Left lung (tissue), 10 donors: Measurements from ENCODE around the gene ZNF407. TPM values are rescaled to one million over a fixed set of nuclear protein-coding genes. Genes with fewer than 3 reads are reported as not detected.

Experiments
- ATAC-seq: fragments of 200-7000 bp; cut with Tn5 transposase; one replicate; pipeline ENCODE4 v1.9.1; 2020; ENCODE audit warnings: moderate library complexity
- DNase-seq, 4 donors: peaks; one replicate each; pipeline ENCODE4 v3.0.0-alpha.2; 2013 to 2020
- H3K27ac ChIP-seq, 2 donors: fragments of 200-600 bp; sonication (generic) in 1 of 2; one replicate each; pipeline versions ENCODE4 v1.5.0 to v1.8.0; 2020 to 2021
- H3K27me3 ChIP-seq, 2 donors: fragments of 200-600 bp; sonication (generic) in 1 of 2; one replicate each; pipeline versions ENCODE4 v1.5.0 to v1.8.0; 2020 to 2021
- H3K36me3 ChIP-seq, 2 donors: fragments of 200-600 bp; sonication (generic) in 1 of 2; one replicate each; pipeline versions ENCODE4 v1.5.0 to v1.8.0; 2020 to 2021
- H3K4me1 ChIP-seq, 2 donors: fragments of 200-600 bp; one replicate each; pipeline ENCODE4 v1.8.0; 2021
- H3K4me3 ChIP-seq, 2 donors: fragments of 200-600 bp; sonication (generic) in 1 of 2; one replicate each; pipeline versions ENCODE4 v1.5.0 to v1.8.0; 2020 to 2021; ENCODE audit warnings: mild to moderate bottlenecking in 1 of 2
- H3K9me3 ChIP-seq, 2 donors: fragments of 200-600 bp; sonication (generic) in 1 of 2; one replicate each; pipeline versions ENCODE4 v1.5.0 to v1.8.0; 2020 to 2021
- intact Hi-C, 2 donors: fragments of 100-400 bp; cut with DNase I; formaldehyde crosslinking; loops; one replicate each; pipeline versions ENCODE4 v1.11.2 to v1.14.2; 2022
- polyA plus RNA-seq, 6 donors: library from polyadenylated mRNA; unstranded; fragments of 120-200 nt; gene quantifications; one replicate each; pipeline ENCODE4 v1.2.1, GENCODE V29; 2013; ENCODE audit not compliant: insufficient read length in 6 of 6
- total RNA-seq, 2 donors: library from RNA; stranded (reverse); fragmentation: NEBNext Ultra II Directional; extraction: Animal tissue kit (Norgen Biotek cat#: 25700); gene quantifications; one replicate each; pipeline ENCODE4 v1.2.1, GENCODE V29; 2021
- TF ChIP-seq, protein P1 (sequence below), 2 donors: fragments of 200-600 bp; sonication (generic) in 1 of 2; IDR thresholded peaks; one replicate each; pipeline versions ENCODE4 v1.5.0 to v1.8.0; 2021; ENCODE audit warnings: antibody characterized with exemption in 2 of 2
- donor health status: DM: no; HTN: yes; CAD: no.
- donor health status: DM: no; HTN: no; CAD: no.

Gene ZNF407
- total and polyA plus RNA-seq, 8 donors: 10.3 to 16.7 (median 11.3) TPM

GRCh38 chr18:74766251-74766650 lies 168.6 kb downstream of the ZNF407 start:
- DNase-seq (no peak), ATAC-seq (no peak)
- TF ChIP-seq, protein P1, sequence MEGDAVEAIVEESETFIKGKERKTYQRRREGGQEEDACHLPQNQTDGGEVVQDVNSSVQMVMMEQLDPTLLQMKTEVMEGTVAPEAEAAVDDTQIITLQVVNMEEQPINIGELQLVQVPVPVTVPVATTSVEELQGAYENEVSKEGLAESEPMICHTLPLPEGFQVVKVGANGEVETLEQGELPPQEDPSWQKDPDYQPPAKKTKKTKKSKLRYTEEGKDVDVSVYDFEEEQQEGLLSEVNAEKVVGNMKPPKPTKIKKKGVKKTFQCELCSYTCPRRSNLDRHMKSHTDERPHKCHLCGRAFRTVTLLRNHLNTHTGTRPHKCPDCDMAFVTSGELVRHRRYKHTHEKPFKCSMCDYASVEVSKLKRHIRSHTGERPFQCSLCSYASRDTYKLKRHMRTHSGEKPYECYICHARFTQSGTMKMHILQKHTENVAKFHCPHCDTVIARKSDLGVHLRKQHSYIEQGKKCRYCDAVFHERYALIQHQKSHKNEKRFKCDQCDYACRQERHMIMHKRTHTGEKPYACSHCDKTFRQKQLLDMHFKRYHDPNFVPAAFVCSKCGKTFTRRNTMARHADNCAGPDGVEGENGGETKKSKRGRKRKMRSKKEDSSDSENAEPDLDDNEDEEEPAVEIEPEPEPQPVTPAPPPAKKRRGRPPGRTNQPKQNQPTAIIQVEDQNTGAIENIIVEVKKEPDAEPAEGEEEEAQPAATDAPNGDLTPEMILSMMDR (IDR thresholded peaks at IDR 0.05): no peak
- Histone ChIP-seq H3K4me1 (no peaks in the 10 kb centered on the region), H3K36me3 (no peaks in the 10 kb centered on the region), H3K4me3 (no peak overlapping the region), H3K27ac (no peak overlapping the region), H3K9me3 (no peaks in the 10 kb centered on the region), H3K27me3 (no peaks in the 10 kb centered on the region)
- intact Hi-C loops: no loop called here

DNA sequence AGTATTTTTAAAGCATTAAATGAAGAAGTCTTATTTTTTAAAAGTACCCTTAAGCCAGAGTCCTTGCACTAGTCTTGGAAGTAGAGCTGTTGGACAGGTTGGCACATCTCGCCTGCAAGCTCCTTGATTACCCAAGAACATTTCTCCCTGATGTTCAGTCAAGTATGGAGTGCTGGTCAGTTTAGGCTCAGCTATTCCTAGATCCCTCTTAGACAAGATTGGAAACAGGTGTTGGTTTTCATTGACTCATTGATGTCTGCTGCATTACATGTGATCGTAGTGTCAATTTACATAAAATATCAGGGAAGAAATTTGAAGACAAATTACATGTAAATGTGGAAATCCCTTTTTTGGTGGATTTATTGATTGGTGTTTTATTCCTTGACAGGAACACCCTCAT lies 170.4 kb downstream of the ZNF407 start:
- no peak for ATAC-seq
- H3K4me1 ChIP-seq: no peaks in the 10 kb centered on the region
- H3K36me3 ChIP-seq: no peaks in the 10 kb centered on the region
- no peaks in the 10 kb centered on the region for H3K27me3 ChIP-seq
- intact Hi-C loops: no loop called here
- no peak overlapping the region for H3K4me3 ChIP-seq
- TF ChIP-seq, protein P1 (IDR thresholded peaks at IDR 0.05): no peak
- H3K9me3 ChIP-seq: no peaks in the 10 kb centered on the region
- no peak for DNase-seq
- H3K27ac ChIP-seq: no peak overlapping the region

DNA sequence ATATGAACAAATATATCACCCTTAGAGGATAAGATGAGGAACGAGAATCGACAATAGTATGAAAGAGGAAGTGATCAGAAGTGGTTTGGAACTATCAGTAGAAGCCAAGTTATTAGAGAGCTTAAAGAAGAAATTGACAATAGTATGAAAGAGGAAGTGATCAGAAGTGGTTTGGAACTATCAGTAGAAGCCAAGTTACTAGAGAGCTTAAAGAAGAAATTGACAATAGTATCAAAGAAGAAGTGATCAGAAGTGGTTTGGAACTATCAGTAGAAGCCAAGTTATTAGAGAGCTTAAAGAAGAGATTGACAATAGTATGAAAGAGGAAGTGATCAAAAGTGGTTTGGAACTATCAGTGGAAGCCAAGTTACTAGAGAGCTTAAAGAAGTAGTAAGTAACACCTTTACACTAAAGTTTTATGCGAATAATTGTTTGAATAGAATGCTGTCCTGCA lies 175.5 kb downstream of the ZNF407 start:
- TF ChIP-seq, protein P1 (IDR thresholded peaks at IDR 0.05): no peak
- ATAC-seq (no peak), DNase-seq (no peak)

DNA sequence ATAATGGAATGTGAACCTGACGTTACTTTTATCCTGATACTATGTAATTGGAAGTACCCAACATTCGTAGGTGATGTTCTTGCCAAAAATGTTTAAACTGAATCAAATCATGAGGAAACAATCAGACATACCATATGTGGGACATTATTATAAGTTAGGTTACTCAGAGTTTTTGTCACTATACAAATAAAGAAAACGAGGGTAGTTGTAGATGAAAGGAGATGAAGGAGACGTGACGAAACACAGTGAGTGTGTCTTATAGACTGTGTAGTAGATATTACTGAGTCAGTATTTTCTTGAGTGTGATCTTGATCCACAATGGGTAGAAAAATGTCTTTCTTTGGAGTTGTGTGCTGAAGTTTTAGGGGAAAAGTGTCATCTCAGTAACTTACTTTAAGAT lies 176.8 kb downstream of the ZNF407 start:
- Histone ChIP-seq H3K9me3 (no peaks in the 10 kb centered on the region), H3K4me3 (no peak overlapping the region)
- DNase-seq: no peak

More for the DNA sequence above, 175.5 kb downstream of the ZNF407 start:
- no peaks in the 10 kb centered on the region for H3K36me3 ChIP-seq
- H3K4me1 ChIP-seq: no peaks in the 10 kb centered on the region
- no peak overlapping the region for H3K27ac ChIP-seq
- intact Hi-C loops: no loop called here
- no peaks in the 10 kb centered on the region for H3K9me3 ChIP-seq
- no peaks in the 10 kb centered on the region for H3K27me3 ChIP-seq
- no peak overlapping the region for H3K4me3 ChIP-seq

DNA sequence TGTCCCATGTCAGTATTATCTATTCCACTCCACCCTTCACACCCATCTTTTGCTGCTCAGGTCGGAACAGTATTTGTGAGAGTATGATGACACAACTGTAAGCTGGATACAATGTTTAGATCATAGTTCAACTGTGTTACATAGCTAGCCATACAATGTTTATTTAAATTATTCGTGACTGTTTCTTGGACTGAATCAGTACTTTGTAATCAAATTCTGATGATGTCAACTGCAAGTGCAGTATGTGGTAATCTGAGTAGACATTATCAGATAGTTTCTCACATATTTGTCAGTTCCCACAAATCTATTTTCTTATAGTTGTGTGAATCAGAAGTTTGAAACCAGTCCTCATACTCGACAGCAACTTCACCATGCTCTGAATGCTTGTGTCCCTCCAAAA lies 177.6 kb downstream of the ZNF407 start:
- H3K36me3 ChIP-seq: no peaks in the 10 kb centered on the region
- DNase-seq (no peak), ATAC-seq (no peak)
- no peaks in the 10 kb centered on the region for H3K9me3 ChIP-seq
- intact Hi-C loops: no loop called here
- no peaks in the 10 kb centered on the region for H3K27me3 ChIP-seq
- H3K4me3 ChIP-seq: no peak overlapping the region
- TF ChIP-seq, protein P1 (IDR thresholded peaks at IDR 0.05): no peak
- no peak overlapping the region for H3K27ac ChIP-seq
- no peaks in the 10 kb centered on the region for H3K4me1 ChIP-seq

More for the DNA sequence above, 176.8 kb downstream of the ZNF407 start:
- ATAC-seq: no peak
- Histone ChIP-seq H3K4me1 (no peaks in the 10 kb centered on the region), H3K36me3 (no peaks in the 10 kb centered on the region), H3K27ac (no peak overlapping the region), H3K27me3 (no peaks in the 10 kb centered on the region)
- intact Hi-C loops: no loop called here
- TF ChIP-seq, protein P1 (IDR thresholded peaks at IDR 0.05): no peak
